GM19328 (cell line): Measurements from ENCODE around the gene LY86.

Experiments
- ATAC-seq: cut with Tn5 transposase; IDR thresholded peaks from one replicate; pipeline ENCODE4 v1.9.1; 2021; ENCODE audit warnings: mild to moderate bottlenecking, moderate library complexity; ENCODE audit not compliant: unreplicated experiment

LY86 gene

GRCh38 chr6:6679633-6680032 is 91.1 kb downstream of the LY86 start:
- ATAC-seq: no peak

GRCh38 chr6:6680526-6680925 is 92.0 kb downstream of the LY86 start:
- no peak for ATAC-seq

GRCh38 chr6:6681075-6681849 is 92.7 kb downstream of the LY86 start:
- ATAC-seq: no peak

GRCh38 chr6:6682225-6682624 is 93.7 kb downstream of the LY86 start:
- ATAC-seq: no peak

- peak; percentile 66 for ATAC-seq
Measured at GRCh38 chr6:6683969-6684833, 95.7 kb downstream of the LY86 start.

GRCh38 chr6:6685249-6686040 is 96.9 kb downstream of the LY86 start:
- ATAC-seq: no peak

GRCh38 chr6:6686176-6686575 is 97.7 kb downstream of the LY86 start:
- ATAC-seq: no peak

- no peak for ATAC-seq
Measured at GRCh38 chr6:6686748-6687601, 98.5 kb downstream of the LY86 start.

- no peak for ATAC-seq
Measured at GRCh38 chr6:6688283-6688682, 99.8 kb downstream of the LY86 start.

- ATAC-seq: no peak
Measured at GRCh38 chr6:6688951-6689350, 100.4 kb downstream of the LY86 start.

GRCh38 chr6:6689400-6690143 is 101.1 kb downstream of the LY86 start:
- ATAC-seq: no peak

- no peak for ATAC-seq
Measured at GRCh38 chr6:6690144-6690483, 101.6 kb downstream of the LY86 start.

- no peak for ATAC-seq
Measured at GRCh38 chr6:6694368-6694780, 105.9 kb downstream of the LY86 start.

- no peak for ATAC-seq
Measured at GRCh38 chr6:6694825-6695624, 106.5 kb downstream of the LY86 start.

- no peak for ATAC-seq
Measured at GRCh38 chr6:6695625-6696276, 107.2 kb downstream of the LY86 start.

- no peak for ATAC-seq
Measured at GRCh38 chr6:6696867-6697531, 108.5 kb downstream of the LY86 start.

- ATAC-seq: no peak
Measured at GRCh38 chr6:6697620-6698019, 109.1 kb downstream of the LY86 start.
